HG03565 (cell line): Measurements from ENCODE around the gene KRTAP1-4.
"Not testable (repeated sequence)": the region's sequence is repeated elsewhere in the genome, so short reads cannot be mapped to it uniquely, and the experiment has no call there.

Source experiments
- ATAC-seq: cut with Tn5 transposase; IDR thresholded peaks from one replicate; pipeline ENCODE4 v1.9.1; 2021; ENCODE audit warnings: mild to moderate bottlenecking, moderate library complexity; ENCODE audit not compliant: unreplicated experiment

The KRTAP1-4 gene

GRCh38 chr17:41029633-41030245 lies at the start of gene KRTAP1-4:
KRTAP1-4 (minus strand) TSS chr17:41030195; CDS start chr17:41030078, 117 bp downstream.
- no peak for ATAC-seq

GRCh38 chr17:41076788-41077187 lies 46.8 kb upstream of the KRTAP1-4 start:
- no peak for ATAC-seq

DNA sequence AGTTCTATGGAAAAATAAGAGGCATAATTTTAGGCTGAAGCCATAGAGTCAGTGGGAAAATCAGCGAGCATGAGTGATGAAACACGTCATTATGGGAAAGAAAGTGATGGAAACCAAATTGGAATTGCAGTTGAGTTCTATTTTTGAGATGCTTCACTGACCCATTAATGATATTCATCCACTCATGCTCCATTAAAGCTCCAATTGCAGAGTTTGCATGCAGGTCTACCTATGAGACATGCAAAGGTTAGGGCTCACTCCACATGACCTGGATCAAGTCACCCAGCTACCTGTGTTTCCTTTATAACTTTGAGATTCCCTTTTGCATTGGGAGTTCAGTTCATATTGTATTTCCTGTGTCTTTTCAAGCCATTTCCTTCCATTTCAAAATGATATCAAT lies 43.7 kb upstream of the KRTAP1-4 start:
- no peak for ATAC-seq

DNA sequence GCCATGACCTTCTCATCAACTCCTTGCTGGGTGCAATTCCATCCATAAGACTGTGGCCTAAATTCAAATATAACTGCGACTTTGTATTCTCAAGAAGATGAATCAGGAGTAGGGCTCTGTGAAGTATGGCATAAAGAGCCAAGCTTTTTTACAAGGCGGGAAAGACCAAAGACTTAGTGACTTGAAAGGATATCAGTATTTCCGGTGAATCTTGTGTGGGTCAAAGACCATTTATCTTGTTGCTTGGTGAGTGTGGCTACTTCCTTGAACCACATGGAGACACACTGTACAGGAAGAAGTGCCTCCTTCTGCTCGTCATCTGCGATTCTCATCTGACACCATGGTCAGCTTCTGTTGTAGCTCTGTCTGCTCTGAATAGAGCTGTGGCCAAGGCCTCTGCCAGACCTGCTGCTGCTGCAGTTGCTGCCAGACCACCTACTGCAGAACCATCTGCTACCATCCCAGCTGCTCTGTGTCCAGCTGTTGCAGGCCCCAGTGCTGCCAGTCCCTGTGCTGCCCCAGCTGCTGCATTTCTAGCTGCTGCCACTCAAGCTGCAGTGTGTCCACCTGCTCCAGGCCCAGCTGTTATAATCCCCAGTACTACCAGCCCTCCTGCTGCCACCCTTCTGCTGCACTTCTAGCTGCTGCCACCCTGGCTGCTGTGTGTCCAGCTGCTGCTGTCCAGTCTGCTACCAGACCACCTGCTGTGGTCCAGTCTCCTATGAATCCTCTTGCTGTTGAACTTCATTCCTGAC lies 41.8 kb upstream of the KRTAP1-4 start:
- no peak for ATAC-seq

DNA sequence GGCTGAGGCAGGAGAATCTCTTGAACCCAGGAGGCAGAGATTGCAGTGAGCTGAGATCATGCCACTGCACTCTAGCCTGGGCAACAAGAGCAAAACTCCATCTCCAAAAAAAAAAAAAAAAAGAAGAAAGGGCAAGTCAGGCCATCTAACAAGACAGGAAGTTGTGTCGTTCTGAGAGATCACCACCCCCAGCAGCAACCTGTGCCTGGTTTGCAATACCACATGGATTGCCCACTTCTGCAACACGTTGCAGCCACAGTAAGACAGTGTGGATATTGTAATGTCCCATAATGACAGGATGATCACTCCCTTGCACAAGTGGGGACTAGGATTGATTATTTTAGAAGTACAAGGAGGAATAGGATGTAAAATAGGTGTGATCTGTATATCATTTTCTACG lies 39.0 kb upstream of the KRTAP1-4 start:
- ATAC-seq = no peak

DNA sequence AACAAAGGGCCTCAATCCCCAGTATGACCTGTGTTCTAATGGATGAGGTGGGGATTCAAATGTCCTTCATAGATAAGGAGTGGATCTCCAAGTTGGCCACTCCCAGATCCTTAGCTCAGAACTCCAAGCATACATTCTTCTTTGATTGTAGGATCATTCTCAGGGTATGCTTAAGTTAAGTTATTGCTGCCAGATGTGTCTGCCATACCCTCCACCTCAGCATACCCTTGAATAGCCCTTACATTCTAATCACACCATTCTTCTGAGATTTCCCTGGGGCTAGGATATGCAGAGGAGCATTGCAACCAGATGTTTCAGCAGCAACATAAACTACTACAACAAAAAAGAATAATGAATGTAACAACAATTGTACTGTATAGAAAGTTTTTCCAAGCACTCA lies 37.3 kb upstream of the KRTAP1-4 start:
- ATAC-seq = no peak

DNA sequence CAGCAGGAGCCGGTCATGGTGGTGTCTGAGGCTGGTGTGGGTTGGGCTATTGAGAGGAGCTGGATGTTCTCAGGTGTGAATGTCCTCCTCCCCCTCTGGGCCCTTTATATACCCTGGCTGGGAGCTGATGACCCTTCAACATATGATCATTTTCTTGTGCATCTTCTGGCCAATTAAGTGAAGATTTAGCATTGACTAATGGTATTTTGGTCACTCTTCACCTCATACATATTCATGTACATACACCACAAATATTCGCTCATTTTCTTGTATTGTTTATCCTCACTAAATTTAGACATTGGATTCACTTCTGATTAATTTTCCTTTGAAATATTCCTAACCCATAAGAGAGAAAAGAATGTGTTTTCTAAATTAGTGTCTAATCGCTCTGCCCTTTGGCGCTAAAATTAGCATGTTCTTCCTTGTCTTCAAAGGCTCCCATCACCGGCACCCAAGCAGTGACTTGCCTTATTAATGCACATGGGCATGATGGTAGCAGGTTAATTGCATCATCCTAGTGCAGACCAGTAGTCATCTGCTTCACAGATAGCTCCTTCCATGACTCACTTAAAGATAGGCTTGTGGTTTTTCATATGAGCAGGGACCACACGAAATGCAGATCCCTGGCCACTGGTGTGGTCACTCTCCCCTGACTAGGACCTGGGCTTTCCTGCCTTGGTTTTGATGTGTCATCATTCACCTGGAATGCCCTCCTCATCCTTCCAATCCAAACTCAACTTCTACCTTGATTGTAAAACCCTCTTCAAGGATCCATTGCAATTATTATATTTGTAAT lies 36.0 kb upstream of the KRTAP1-4 start, which contains the start of gene KRTAP2-4:
Gene KRTAP2-4, minus strand, starts transcription at position 51 of the 796 bp plus-strand sequence. Its CDS starts 34 bp downstream, at position 17.
- no peak for ATAC-seq

DNA sequence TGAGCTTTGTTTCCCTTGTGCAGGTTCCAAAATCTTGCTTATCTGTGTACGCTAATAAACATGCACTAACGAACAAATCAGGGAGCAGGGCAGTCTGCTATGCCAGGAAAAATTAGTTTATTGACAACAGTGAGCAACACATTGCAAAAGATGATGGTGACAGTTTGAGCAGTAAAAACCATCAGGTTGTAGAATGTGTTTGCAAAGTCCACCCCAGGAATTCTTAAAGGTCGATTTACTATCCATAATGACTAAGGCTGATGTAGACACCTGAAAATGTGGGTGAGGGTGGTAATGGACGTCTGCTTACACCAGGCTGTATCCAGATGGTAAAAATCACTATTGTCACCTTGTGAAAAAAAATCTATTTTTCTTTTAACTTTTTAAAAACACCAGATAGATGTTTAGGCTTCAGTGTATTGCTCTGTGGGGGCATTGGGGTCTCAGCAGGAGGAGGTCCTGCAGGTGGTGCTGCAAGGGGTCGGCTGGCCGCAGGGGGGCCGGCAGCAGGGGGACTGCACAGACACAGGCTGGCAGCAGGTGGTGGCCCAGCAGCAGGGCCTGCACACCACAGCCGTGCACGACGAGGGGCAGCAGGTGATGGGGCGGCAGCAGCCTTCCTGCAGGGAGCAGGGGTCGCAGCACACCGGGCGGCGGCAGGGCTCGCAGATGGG lies 35.2 kb upstream of the KRTAP1-4 start:
- ATAC-seq = not testable (repeated sequence)

GRCh38 chr17:41064301-41064700 lies 34.3 kb upstream of the KRTAP1-4 start:
- no peak for ATAC-seq

DNA sequence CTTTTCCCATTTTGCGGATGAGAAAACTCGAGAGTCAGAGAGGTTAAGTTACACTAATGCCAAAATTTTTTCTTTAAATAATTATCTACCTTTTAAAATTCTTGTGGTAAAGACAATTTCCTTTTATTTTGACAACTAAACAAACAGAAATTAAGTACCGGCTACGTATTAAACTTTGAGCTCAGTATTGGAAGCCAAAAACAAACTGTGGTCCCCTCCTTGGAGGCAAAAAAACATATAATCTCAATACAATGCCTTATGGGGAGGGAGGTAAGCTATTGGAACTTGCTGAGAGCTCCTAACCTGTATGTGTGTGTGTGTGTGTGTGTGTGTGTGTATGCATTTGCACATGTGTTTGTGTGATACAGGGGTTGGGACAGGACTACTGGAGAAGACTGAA lies 33.5 kb upstream of the KRTAP1-4 start:
- ATAC-seq = no peak

GRCh38 chr17:41061964-41062363 lies 32.0 kb upstream of the KRTAP1-4 start:
- ATAC-seq = no peak

GRCh38 chr17:41060052-41060604 lies 30.1 kb upstream of the KRTAP1-4 start, which contains the start of gene KRTAP2-3:
KRTAP2-3 (minus strand) TSS chr17:41060114; CDS start chr17:41060050, 64 bp downstream.
- no peak for ATAC-seq

GRCh38 chr17:41059276-41060051 lies 29.5 kb upstream of the KRTAP1-4 start:
- ATAC-seq = not testable (repeated sequence)

- ATAC-seq = no peak
Observed at GRCh38 chr17:41058741-41059140, 28.7 kb upstream of the KRTAP1-4 start.

GRCh38 chr17:41057547-41057946 lies 27.6 kb upstream of the KRTAP1-4 start:
- no peak for ATAC-seq

GRCh38 chr17:41055130-41055529 lies 25.1 kb upstream of the KRTAP1-4 start, which contains the start of gene KRTAP2-2:
KRTAP2-2 (minus strand) TSS chr17:41055230; CDS start chr17:41055211, 19 bp downstream.
- ATAC-seq = not testable (repeated sequence)

DNA sequence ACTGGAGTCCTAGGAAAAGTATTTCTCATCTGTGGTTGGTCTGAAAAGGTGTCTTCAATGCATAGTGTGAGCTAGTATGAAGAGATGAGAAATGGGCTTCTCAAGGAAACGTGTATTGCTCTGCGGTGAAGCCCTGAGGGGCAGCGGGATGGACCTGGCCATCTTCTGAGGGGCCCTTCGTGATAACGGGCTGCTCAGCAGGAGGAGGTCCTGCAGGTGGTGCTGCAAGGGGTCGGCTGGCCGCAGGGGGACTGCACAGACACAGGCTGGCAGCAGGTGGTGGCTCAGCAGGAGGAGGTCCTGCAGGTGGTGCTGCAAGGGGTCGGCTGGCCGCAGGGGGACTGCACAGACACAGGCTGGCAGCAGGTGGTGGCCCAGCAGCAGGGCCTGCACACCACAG lies 24.6 kb upstream of the KRTAP1-4 start:
- not testable (repeated sequence) for ATAC-seq

DNA sequence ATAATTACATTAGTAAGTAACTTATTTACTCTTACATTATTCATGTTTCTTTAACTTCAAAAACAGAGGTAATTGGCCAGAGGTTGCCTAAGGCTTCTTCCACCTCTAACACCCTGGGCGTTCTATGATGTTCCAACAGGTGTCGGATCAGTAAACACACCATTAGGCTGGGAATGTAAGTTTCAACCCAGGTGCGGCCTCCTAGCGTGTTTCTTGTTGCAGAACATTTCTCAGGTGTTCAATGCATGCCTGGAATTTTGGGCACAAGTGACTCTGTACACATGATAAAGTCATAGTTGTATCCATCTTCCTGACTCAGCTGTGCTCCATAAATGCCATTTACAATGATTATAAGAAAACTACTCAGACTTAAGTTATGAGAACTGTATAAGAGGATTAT lies 24.0 kb upstream of the KRTAP1-4 start:
- no peak for ATAC-seq

DNA sequence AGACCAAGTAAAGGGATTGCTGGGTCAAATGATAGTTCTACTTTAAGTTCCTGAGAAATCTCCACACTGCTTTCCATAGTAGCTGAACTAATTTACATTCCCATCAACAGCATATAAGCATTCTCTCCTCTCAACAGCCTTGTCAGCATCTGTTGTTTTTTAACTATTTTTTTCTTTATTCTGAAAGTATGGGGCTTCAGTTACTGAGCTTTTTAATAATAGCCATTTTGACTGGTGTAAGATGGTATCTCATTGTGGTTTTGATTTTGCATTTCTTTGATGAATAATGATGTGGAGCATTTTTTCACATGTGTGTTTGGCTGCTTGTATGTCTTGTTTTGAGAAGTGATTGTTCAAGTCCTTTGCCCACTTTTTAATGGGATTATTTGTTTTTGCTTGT lies 22.6 kb upstream of the KRTAP1-4 start:
- no peak for ATAC-seq

GRCh38 chr17:41049110-41049509 lies 19.1 kb upstream of the KRTAP1-4 start:
- no peak for ATAC-seq
